DMS 273 treated with DMSO at 0.1 percent for 48 hours (cell line): ENCODE measurements around the gene SPSB2.
A peak's percentile ranks its signal among the peaks of the same experiment; 100 is the strongest.
"Not testable (repeated sequence)": the region's sequence is repeated elsewhere in the genome, so short reads cannot be mapped to it uniquely, and the experiment has no call there.

Source experiments
- DNase-seq: peaks from one replicate; lab custom pipeline; 2025; lab: John Stamatoyannopoulos, UW

Gene SPSB2

GRCh38 chr12:6899837-6900519 is 26.9 kb upstream of the SPSB2 start:
- DNase-seq: no peak

DNA sequence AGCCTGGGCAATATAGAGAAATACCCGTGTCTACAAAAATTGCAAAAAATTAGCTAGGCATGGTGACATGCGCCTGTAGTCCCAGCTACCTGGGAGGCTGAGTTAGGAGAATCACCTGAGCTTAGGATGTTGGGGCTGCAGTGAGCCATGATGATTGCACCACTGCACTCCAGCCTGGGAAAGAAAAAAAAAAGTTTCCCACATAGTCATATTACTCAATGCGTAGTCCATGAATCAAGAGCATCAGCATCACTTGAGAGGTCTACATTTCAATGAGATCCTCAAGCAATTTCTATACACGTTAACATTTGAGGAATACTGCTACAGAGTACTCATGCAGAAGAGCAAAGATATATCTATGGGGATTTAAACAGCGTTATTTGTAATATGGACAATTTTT is 26.3 kb upstream of the SPSB2 start:
- DNase-seq: no peak

GRCh38 chr12:6896846-6897435 is 23.8 kb upstream of the SPSB2 start:
- DNase-seq: no peak

DNA sequence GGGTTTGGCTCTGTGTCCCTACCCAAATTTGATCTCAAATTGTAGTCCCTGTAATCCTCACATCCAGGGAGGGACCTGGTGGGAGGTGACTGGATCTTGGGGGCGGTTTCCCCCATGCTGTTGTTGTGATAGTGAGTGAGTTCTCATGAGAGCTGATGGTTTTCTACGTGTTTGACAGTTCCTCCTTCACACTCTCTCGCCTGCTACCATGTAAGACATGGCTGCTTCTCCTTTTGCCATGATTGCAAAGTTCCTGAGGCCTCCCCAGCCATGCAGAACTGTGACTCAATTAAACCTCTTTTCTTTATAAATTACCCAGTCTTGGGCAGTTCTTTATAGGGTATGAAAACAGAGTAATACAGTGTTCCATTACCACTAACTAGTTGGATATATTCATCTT is 21.2 kb upstream of the SPSB2 start:
- DNase-seq: no peak

DNA sequence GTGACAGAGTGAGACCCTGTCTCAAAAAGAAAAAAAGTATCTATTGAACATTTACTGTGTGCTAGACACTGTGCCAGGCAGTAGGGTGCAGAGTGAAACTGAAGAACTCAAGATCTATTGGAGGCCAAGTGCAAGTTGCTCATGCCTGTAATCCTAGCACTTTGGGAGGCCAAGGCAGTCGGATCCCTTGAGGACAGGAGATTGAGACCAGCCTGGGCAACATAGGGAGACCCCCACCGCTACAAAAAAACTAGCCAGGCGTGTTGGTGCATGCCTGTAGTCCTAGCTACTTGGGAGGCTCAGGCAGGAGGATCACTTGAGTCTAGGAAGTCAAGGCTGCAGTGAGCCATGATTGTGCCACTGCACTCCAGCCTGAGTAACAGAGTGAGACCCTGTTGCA is 19.6 kb upstream of the SPSB2 start:
- not testable (repeated sequence) for DNase-seq

- DNase-seq: no peak
Measured at GRCh38 chr12:6891646-6892001, 18.5 kb upstream of the SPSB2 start.

DNA sequence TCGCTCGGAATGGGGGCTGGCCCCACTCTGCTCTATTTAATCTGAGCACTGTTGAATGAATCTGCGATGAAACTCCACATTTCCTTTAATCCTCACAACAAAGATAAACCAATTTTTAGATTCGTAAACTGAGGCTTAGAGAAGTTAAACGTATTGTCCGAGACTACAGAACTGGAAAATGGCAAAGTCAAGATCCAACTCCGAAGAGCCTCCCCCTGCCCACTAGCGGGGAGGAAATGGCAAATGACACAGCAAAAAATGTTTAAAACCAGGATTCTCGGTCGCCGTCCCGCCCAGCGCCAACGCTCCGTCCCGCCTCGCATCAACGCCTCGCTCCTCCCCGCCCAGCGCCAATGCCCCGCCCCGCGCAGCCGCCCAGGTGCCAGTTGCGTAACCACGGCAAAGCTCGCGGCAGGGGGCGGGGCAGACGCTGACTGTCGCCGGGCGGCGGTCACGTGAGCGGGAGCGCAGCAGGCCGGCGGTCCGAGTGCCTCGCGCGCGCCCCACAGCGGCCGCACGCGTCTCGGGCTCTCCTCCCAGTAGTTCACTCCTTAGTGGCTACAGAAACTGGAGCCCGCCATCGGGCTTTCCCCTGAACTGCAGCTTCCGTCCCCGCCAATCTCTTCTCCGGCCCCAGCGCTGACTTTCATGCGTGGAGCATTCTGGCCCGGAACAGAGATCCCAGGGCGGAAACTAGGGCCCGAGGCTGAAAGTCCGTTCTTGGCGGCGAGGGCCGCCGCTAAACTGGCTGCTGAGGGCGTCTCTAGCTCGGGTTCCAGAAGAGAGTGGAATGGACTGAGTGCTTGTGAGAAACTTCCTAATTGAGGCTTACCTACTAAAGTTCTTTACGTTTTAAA is 17.9 kb upstream of the SPSB2 start:
- peak; percentile 79 for DNase-seq

DNA sequence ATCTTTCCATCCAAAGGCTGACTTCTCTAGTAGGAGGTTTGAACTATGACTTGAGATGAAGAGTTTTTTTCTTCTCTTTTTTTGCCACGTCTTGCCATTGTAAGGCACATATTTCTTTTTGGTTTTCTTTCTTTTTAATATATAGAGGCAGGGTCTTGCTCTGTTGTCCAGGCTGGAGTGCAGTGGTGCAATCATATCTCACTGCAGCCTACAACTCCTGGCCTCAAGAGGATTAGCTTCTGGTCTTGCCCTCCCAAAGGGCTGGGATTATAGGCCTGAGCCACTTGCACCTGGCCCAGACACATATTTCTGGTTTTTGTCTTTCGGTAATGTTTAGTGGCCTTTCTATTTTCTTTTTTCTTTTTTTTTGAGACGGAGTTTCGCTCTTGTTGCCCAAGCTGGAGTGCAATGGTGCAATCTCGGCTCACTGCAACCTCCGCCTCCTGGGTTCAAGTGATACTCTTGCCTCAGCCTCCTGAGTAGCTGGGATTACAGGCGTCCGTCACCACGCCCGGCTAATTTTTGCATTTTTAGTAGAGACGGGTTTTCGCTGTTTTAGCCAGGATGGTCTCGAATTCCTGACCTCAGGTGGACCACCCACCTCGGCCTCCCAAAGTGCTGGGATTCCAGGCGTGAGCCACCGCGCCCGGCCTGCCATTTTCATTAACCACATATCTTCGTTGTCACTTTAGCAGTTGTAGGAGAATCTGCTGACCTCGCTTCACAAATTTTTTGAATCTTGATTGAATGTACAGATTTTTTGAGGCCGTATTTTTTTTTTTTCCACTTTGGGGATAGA is 16.9 kb upstream of the SPSB2 start:
- DNase-seq: not testable (repeated sequence)

GRCh38 chr12:6888794-6889193 is 15.7 kb upstream of the SPSB2 start:
- DNase-seq: not testable (repeated sequence)

DNA sequence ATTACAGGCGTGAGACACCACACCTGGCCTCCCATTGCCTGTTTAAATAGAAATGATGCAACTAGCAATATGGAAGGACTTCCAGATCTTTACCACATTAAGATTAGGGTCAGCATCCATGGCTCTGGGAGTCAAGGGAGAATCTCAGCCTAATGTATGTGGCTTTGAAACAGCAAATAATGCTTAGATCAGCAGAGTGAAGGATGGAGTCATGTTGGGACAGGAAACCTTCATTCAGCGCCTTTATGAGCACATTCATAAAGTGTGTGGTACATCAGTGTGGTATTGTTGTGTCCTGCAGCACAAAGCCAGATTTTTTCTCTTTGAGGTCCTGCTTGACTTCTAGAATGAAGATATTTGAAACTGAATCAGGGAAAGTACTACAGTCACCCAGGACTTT is 15.3 kb upstream of the SPSB2 start:
- DNase-seq: no peak

DNA sequence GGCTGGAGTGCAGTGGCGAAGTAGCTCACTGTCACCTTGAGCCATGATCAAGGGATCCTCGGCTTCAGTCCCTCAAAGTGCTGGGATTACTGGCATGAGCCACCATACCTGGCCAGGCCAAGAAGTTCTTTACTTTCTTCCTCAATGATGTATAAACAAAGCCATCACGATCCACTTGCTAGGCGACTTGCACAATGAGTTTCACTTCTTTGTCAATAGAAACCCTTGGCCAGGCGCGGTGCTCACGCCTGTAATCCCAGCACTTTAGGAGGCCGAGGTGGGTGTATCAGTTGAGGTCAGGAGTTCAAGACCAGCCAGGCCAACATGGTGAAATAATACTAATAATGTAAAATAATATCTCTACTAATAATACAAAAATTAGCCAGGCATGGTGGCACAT is 14.4 kb upstream of the SPSB2 start:
- DNase-seq: no peak

GRCh38 chr12:6886206-6886999 is 13.3 kb upstream of the SPSB2 start:
- not testable (repeated sequence) for DNase-seq

DNA sequence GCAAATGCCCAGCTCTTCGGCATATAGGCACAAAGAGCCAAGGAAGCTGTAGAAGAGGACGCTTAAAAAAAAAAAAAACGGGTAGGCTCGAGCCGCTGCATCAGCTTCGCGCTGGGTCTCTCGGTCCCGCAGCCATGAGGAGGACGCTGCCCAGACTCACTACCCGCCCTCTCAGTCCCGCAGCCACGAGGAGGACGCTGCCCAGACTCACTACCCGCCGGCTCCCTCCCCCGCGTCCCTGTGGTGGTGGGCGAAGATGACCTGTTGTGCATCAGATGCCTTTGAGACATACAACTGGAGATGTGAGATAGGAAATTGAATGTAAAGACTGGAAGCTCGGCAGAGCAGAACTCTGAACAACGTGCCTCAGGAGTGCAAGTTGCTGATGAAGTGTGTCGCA is 11.4 kb upstream of the SPSB2 start:
- no peak for DNase-seq

DNA sequence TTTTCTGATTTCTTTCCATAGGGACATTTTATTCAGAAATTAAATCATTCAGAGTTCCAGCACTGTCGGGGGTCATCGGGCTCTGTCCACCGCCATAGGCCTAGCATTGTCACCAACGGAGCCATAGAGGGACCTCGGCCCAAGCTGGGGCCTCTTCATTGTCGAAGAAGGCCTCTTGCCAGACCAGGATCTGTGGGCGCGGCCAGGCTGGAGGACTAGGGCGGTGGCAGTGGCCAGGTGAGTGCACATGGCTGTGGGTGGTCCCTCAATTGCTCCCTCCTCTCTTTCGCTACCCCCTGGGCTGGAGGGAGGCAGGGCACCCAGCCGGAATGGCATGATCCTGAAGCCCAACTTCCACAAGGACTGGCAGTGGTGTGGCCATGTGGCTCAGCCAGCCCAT is 10.6 kb upstream of the SPSB2 start:
- DNase-seq: no peak

DNA sequence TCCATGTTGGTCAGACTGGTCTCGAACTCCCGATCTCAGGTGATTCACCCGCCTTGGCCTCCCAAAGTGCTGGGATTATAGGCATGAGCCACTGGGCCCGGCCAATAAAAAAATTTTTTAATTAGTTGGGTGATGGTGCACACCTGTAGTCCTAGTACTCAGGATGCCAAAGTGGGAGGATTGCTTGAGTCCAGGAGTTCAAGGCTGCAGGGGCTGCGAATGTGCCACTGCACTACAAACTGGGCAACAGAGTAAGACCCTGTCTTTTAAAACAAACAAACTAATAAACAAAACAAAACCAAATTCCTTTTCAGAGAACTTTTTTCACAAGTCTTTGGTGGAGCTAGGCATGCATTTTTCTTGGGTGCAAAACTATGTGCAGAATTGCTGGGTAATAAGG is 10.1 kb upstream of the SPSB2 start:
- DNase-seq: no peak

DNA sequence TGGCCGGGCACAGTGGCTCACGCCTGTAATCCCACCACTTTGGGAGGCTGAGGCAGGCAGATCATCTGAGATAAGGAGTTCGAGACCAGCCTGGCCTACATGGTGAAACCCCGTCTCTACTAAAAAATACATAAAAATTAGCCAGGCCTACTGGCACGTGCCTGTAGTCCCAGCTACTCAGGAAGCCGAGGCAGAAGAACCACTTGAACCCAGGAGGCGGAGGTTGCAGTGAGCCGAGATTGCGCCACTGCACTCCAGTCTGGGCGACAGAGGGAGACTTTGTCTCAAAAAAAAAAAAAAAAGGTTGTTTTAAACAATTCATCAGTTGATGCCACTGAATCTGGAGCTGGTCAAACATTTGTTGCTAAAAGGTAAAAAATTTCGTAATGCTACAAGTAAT is 6.7 kb upstream of the SPSB2 start:
- DNase-seq: not testable (repeated sequence)

DNA sequence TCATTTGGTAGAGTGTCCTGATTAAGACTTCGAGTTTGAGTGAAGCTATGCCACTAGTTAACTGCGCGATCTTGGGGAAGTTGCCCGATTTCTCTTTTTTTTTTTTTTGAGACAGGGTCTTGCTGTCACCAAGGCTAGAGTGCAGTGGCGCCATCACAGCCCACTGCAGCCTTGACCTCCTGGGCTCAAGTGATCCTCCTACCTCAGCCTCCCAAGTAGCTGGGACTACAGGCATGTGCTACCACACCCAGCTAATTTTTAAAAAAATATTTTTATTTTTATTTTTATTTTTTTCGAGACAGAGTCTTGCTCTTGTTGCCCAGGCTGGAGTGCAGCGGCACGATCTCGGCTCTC is 889 bp upstream of the SPSB2 start:
- not testable (repeated sequence) for DNase-seq

DNA sequence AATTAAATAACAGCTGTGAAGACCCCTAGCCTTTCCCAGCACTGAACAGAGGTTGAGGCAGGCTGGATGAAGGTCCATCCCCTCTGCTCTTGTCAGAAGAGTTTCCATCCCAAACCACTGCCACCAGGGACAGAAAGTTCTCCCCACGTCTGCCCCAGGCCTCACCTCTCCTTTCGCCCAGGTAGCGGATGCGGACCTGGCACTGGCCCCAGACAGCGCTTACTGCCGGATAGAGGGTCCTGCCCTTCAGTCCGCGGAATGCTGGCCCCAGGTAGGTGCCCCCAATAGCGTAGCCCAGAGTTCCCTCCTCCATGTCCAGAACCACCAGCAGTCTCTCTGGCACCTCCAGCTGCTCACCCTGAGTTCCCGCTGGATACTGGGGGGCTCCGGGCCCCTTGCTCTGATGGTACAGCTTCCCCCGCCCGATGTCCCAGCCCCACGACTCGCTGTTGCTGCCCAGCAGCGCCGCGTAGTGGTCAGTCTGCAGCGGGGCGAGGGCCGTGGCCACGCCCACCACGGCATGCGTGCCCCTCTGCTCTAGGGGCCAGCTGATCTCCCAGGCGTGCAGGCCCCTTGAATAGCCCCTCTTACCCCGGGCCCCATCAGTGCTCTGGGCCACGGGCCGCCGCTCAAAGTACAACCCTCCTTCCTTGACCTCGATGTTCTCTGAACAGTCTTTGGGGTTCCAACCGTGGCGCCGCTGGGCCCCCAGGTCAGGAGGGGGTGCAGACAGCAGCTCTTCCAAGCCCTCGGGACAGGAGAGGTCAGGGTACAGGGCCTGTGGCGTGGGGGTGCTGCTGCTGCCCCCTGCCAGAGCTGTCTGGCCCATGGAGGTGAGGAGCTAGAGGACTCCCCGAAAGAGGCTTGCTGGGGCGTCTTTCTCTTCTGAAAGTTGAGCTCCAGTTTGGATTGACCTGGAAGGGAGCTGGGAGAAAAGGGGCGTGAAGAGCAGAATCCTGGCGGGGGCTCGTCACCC is 742 bp downstream of the SPSB2 start:
- DNase-seq: no peak

DNA sequence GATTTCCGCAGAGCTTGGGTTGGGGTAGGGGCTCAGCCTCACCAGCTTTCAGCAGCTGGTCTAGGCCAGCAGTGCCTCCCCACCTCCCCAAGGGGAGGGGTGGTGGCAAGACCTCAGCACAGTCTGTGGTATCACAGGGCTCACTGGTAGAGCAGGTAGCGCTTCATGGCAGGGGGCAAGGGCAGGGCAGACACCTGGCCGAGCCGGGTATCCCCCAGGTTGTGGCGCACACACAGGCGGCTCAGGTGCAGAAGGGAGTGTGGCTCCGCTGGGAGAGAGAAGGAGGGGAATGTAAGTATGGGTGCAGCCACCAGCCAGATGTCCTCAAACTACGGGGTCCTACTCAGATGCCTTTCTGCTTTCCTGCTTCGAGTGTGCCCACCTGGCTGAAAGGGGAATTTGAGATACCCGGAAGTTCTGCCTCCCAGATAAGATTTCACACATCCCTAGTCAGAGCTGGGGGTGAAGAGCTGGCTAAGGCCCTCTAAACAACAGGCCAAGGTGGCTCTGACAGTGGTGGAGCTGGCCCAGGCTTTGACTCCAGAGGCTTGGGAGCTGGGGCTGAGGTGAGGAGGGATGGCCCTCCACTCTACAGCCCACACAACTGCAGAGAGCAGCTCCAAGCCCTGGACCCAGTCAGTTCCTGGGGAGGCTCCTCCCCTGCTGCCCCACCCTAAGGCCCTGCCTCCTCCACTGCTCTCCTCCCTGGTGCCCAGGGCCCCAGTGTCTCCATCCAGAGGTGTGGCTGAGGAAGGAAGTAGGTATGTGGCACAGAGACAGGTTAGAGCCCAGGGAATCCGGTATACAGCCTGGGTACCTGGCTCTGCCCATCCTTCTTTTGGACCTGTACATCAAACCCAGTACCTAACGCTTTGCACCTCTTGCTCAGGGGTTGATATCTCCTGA is 1.8 kb downstream of the SPSB2 start:
- DNase-seq: no peak
